CD4-positive, alpha-beta T cell treated with Interleukin-15 for 4 hours (primary cell): ENCODE results near the gene SEMA3B.
"Not testable (repeated sequence)": the region's sequence is repeated elsewhere in the genome, so short reads cannot be mapped to it uniquely, and the experiment has no call there.

Source experiments
- DNase-seq: peaks from one replicate; pipeline ENCODE4 v3.0.0-alpha.2; 2020; ENCODE audit warnings: low spot score

Gene SEMA3B

DNA sequence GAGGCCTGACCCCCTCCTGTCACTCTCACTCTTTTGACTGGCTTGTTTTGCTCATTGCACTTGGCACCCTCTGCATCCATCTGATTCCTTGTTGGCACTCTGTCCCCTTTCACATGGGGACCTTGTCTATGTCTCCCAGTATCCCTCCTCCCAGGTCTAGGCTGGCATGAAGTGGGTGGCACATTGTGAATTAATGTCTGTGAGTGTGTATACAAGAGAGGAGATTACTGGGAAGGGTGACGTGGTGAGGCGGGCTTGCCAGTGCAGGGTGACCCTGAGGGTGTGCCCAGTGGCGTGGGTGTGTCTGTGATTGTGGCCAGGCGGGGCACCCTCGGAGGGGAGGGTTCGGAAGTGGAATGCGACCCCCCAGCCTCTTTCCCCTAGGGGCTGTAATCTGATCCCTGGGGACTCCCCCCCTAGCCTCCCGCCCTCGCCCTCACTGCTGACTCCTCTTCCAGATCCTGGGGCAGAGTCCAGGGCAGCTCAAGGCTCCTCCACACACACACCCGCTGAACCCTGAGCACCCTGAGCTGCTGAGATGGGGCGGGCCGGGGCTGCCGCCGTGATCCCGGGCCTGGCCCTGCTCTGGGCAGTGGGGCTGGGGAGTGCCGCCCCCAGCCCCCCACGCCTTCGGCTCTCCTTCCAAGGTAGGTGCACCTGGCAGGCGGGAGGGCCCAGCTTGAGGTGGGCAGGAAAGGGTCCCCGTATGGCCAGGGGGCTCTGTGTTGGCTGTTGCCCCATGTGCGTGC lies at the start of gene SEMA3B:
Gene SEMA3B (plus strand): TSS at position 445 of the 749 bp plus-strand sequence. CDS start 94 bp downstream, at position 539.
- DNase-seq = no peak

- DNase-seq = no peak
Measured at GRCh38 chr3:50219285-50219684, 49.7 kb upstream of the SEMA3B start.

GRCh38 chr3:50220109-50220508 lies 48.8 kb upstream of the SEMA3B start:
- no peak for DNase-seq

- DNase-seq = no peak
Measured at GRCh38 chr3:50221051-50221410, 47.9 kb upstream of the SEMA3B start.

DNA sequence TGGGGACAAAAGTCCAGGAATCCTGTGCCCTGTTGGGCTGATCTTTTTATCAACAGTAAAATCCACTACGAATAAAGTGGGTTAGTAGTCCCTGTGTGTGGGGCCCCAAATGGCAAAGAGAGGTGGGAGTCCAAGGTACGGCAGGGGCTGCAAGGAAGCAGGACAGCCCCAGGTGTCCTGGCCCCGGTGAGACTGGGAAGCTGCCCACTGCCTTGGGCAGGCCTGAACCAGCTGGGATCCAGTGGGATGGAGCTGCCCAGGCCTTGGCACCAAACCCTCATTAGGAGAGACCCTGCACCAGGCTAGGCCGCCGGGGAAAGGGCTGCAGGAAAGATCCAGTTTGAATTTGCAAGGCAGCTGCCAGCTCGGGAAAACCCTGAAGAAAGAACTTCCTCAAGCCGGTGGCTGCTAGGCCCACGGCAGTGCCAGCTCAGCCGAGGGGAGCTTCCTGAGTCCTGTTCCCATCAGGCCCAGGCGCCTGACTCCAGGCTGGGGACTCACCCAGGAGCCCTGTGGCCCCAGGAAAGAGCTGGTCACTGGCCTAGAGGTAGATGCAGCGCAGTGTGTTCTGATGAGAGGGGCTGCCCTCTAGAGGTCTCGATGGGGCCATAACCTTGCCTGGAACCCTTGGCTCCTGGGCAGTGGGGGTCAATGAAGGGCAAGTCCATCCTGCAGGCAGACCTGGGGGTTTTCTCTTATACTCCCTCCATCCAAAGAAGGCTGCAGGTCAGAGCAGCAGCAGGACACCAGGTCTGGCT lies 47.4 kb upstream of the SEMA3B start:
- no peak for DNase-seq

GRCh38 chr3:50222169-50222528 lies 46.8 kb upstream of the SEMA3B start:
- no peak for DNase-seq

DNA sequence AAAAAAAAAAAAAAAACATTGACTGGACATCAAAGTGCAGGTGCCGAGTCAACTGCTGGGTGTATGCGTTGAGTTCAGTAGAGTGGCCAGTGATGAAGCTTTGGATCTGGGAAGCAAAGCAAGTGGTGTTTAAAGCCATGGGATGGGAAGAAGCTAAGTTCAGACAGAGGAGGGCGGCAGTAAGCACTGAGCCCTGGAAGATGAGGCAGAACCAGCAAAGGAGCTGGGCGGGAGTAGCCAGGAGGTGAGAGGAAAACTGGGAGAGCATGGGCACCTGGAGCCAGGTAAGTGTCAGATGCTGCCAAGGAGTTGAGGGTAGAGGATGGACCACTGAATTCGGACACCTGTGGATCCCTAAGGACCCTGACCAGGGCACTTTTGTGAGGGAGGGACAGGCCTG lies 44.3 kb upstream of the SEMA3B start:
- DNase-seq = no peak

- DNase-seq = no peak
Measured at GRCh38 chr3:50226888-50227389, 42.0 kb upstream of the SEMA3B start.

- DNase-seq = peak; percentile 92
Measured at GRCh38 chr3:50227390-50228183, 41.4 kb upstream of the SEMA3B start.

GRCh38 chr3:50228184-50228763 lies 40.7 kb upstream of the SEMA3B start:
- DNase-seq = not testable (repeated sequence)

DNA sequence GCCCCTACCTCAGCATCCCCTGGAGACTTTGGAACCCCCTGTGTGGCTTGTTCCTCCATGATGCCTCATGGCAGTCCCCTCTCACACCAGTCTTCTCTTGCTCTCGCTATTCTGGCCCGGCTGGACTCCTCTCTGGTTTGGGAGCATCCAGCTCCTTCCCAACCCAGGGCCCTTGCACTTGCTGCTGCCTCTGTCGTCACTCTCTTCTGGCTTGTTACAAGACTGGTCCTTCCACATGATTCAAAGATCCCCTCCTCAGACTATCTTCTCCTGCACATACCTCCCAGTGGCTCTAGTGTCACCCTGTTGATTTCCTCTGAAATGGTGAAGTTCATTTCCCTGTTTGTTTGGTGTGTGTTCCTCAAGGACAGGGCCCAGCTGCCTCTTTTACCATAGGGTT lies 39.5 kb upstream of the SEMA3B start:
- no peak for DNase-seq

GRCh38 chr3:50230104-50230793 lies 38.7 kb upstream of the SEMA3B start:
- no peak for DNase-seq

DNA sequence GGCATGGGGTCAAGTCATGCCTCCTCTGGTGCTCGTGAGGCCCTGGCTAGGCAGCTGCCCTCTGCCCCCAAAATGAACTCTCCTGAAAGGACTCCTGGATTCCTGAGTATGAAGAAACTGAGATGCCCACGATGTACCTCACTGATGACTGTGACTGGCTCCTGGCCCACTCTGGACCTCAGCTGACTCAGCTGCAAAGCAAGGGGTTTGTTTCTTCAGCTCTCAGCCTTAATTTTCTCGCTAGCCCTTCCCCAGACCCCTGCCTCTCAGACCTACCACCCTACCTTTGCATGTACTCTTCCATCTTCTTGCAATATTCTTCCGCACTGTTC lies 38.2 kb upstream of the SEMA3B start:
- no peak for DNase-seq

GRCh38 chr3:50231581-50231980 lies 37.4 kb upstream of the SEMA3B start:
- no peak for DNase-seq

- no peak for DNase-seq
Measured at GRCh38 chr3:50232303-50232702, 36.6 kb upstream of the SEMA3B start.

DNA sequence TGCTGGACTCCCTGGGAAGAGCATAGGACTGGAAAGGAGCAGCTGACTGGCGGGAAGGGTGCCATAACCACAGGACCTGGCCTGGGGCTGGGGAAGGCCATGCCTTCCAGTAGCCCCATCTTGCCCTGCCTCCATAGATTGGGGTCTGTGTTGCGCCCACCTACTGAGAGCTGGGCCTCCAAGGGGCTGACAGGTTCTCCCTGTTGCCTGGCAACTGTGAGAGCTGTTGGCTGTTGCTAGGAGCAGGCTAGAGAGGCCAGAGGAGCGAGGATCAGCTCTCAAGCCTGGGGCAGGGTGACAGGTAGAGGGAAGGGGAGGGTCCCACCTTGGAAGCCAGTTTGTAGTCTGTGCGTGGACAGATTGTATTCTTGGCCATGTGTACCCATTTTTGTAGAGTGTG lies 35.8 kb upstream of the SEMA3B start:
- DNase-seq = no peak

GRCh38 chr3:50235716-50236483 lies 33.0 kb upstream of the SEMA3B start, which contains the start of gene GNAI2:
TSS of gene GNAI2 (plus strand) at chr3:50236204. CDS start at chr3:50236336, 132 bp downstream.
- peak; percentile 99 for DNase-seq

DNA sequence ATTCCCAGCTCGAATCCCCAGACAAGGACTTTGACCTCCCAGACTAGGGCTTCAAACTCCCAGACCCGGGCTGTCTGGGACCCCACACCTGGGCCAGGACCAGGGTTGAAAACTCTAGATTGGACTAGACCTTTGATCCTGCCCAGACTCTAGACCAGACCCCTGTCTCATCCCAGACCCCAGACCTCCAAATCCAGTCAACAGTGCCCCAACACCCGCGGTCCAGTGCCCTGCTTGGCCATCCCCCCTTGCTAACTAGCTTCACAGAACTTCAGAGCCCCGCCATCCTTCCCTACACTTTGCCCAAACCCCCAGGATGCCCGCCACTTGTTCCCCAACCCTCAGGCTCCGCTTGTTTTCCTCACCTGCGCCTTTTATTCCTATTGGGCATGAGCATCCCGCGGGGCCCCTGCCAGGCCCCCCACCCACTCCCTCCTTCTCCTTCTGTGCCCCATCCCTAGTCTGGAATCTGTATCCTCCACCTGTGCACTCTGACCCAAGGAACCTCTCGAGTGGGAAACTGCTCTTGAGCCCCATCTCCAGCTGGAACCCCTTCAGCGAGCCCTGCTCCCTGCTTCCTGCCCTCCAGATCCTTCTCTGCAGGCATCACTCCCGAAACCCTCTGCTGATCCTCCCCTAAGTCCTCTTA lies 32.3 kb upstream of the SEMA3B start:
- DNase-seq = no peak

- no peak for DNase-seq
Measured at GRCh38 chr3:50237133-50237651, 31.8 kb upstream of the SEMA3B start.
